Activated B cell treated with CpG ODN at 0.5 μM for 24 hours (primary cell): ENCODE results near the gene TMC1. TPM values are rescaled to one million over a fixed set of nuclear protein-coding genes. Genes with fewer than 3 reads are reported as not detected.

ENCODE experiments used
- ATAC-seq: fragments of 200-7000 bp; cut with Tn5 transposase; one replicate; pipeline ENCODE4 v1.10.0; 2021; ENCODE audit warnings: low read depth, mild to moderate bottlenecking, moderate library complexity
- CTCF ChIA-PET: fragments of 350-600 bp; sonication (Branson Sonifier 250); formaldehyde crosslinking; loops from one replicate; lab custom pipeline; 2021; ENCODE audit warnings: antibody characterized with exemption; lab: Charles Lee
- POLR2A ChIA-PET: fragments of 350-600 bp; sonication (Branson Sonifier 250); formaldehyde crosslinking; loops from one replicate; lab custom pipeline; 2021; ENCODE audit warnings: antibody characterized with exemption; lab: Charles Lee
- DNase-seq: peaks from one replicate; pipeline ENCODE4 v3.0.0; 2022
- H3K27ac Mint-ChIP-seq: one replicate; pipeline ENCODE4 v1.8.0; 2020; ENCODE audit warnings: mixed read lengths
- H3K27me3 Mint-ChIP-seq: one replicate; pipeline ENCODE4 v1.8.0; 2021; ENCODE audit warnings: mixed read lengths
- H3K36me3 Mint-ChIP-seq: one replicate; pipeline ENCODE4 v1.8.0; 2021; ENCODE audit warnings: low read depth, mixed read lengths
- H3K4me1 Mint-ChIP-seq: one replicate; pipeline ENCODE4 v1.8.0; 2021; ENCODE audit warnings: mixed read lengths
- H3K4me3 Mint-ChIP-seq: one replicate; pipeline ENCODE4 v1.8.0; 2020; ENCODE audit warnings: mild to moderate bottlenecking, mixed read lengths
- H3K9me3 Mint-ChIP-seq: one replicate; pipeline ENCODE4 v1.8.0; 2020; ENCODE audit warnings: mixed read lengths
- intact Hi-C: fragments of 100-400 bp; cut with micrococcal nuclease; formaldehyde crosslinking; loops from one replicate; pipeline ENCODE4 v1.15.1; 2024
- total RNA-seq: library from RNA; stranded (reverse); gene quantifications from 2 replicates; pipeline ENCODE4 v1.2.3, GENCODE V29; 2022
- TF ChIP-seq, protein P1 (sequence below): fragments of 200-600 bp; IDR thresholded peaks from one replicate; pipeline ENCODE4 v1.8.0; 2022; ENCODE audit warnings: antibody characterized with exemption, mild to moderate bottlenecking

TMC1 gene
- total RNA-seq, 1 donor from 2014 or later = not detected

DNA sequence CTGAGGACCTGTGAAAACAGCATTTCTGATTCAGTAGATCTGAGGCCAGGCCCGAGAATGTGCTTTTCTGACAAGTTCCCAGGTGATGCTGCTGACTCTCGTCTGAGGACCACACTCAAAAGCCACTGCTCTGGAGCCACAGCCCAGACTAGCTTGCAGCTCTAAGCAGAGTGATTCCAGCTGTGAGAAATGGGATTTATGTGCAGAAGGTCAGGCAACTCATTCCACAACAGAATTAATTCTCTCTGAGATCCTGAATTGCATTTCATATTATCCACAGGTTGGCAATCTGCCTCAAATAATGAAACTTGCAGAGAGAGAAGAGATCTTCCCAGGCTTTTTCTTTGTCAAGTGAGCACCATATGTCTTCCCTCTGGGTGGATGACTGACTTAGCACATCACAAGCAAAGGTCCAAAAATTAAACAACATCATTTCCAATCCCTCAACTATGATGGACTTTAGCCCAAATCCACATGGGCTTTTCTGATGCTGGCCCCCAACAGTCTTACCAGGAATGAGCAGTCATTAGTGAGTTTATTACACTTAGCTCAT is 291.2 kb downstream of the TMC1 start:
- no peaks in the 10 kb centered on the region for H3K36me3 Mint-ChIP-seq
- H3K4me1 Mint-ChIP-seq = no peaks in the 10 kb centered on the region
- DNase-seq = no peak
- POLR2A ChIA-PET = no interaction called here
- CTCF ChIA-PET = no interaction called here
- TF ChIP-seq, protein P1, sequence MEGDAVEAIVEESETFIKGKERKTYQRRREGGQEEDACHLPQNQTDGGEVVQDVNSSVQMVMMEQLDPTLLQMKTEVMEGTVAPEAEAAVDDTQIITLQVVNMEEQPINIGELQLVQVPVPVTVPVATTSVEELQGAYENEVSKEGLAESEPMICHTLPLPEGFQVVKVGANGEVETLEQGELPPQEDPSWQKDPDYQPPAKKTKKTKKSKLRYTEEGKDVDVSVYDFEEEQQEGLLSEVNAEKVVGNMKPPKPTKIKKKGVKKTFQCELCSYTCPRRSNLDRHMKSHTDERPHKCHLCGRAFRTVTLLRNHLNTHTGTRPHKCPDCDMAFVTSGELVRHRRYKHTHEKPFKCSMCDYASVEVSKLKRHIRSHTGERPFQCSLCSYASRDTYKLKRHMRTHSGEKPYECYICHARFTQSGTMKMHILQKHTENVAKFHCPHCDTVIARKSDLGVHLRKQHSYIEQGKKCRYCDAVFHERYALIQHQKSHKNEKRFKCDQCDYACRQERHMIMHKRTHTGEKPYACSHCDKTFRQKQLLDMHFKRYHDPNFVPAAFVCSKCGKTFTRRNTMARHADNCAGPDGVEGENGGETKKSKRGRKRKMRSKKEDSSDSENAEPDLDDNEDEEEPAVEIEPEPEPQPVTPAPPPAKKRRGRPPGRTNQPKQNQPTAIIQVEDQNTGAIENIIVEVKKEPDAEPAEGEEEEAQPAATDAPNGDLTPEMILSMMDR = no peak
- no peaks in the 10 kb centered on the region for H3K27me3 Mint-ChIP-seq
- H3K27ac Mint-ChIP-seq = no peak overlapping the region
- no peak for ATAC-seq
- intact Hi-C loops = no loop called here
- H3K4me3 Mint-ChIP-seq = no peak overlapping the region
- H3K9me3 Mint-ChIP-seq = no peaks in the 10 kb centered on the region

DNA sequence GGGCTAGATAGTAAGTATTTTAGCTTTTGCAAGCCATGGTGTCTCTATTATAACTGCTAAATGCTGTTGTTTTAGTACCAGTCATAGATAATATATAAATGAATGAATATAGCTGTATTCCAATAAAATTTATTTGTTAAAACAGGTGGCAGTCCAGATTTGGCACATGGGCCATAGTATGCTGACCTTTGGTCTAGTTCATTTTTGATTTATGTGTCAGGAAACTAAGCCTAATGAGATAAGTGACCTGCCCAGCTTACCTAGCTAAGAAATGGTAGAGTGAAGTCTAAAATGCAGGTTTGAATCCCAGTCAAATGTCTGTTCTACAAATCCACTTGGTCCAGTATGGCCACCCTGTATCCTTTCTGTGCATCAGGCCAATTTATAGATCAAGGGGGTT is 292.1 kb downstream of the TMC1 start:
- CTCF ChIA-PET = no interaction called here
- TF ChIP-seq, protein P1 = no peak
- no peak overlapping the region for H3K27ac Mint-ChIP-seq
- H3K4me1 Mint-ChIP-seq = no peaks in the 10 kb centered on the region
- intact Hi-C loops = no loop called here
- no peaks in the 10 kb centered on the region for H3K9me3 Mint-ChIP-seq
- H3K4me3 Mint-ChIP-seq = no peak overlapping the region
- POLR2A ChIA-PET = no interaction called here
- no peak for DNase-seq
- no peak for ATAC-seq
- H3K36me3 Mint-ChIP-seq = no peaks in the 10 kb centered on the region
- peaks cover 2% of the 10 kb centered on the region for H3K27me3 Mint-ChIP-seq

DNA sequence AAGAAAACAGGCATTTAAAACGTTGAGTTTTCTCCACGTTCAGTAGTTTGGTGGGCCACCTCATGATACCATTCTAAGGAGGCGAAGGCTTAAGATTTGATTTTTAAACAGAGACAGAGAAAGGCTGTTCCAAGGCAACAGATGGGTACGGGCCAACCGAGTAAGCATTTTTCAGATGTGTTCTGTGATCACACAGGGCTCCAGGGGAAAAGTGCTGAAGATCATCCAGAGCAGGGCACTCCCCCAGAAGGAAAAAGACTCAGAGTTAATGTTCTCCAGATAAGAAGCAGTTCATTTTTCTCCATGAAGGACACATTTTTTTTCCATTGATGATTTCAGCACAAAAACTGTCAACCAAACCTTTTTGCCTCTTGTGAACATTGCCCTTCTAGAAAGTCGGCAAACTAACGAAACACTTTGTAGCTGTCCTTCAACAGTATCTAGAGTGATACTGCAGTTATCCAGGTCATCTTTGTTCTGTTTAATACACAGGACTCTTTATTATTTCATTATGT is 292.7 kb downstream of the TMC1 start:
- intact Hi-C loops = no loop called here
- Mint-ChIP-seq H3K9me3 (no peaks in the 10 kb centered on the region), H3K4me1 (no peaks in the 10 kb centered on the region), H3K4me3 (no peak overlapping the region), H3K36me3 (no peaks in the 10 kb centered on the region), H3K27me3 (peaks cover 2% of the 10 kb centered on the region), H3K27ac (no peak overlapping the region)
- ATAC-seq = no peak
- ChIA-PET CTCF (no interaction called here), POLR2A (no interaction called here)
- DNase-seq = no peak
- TF ChIP-seq, protein P1 = no peak

DNA sequence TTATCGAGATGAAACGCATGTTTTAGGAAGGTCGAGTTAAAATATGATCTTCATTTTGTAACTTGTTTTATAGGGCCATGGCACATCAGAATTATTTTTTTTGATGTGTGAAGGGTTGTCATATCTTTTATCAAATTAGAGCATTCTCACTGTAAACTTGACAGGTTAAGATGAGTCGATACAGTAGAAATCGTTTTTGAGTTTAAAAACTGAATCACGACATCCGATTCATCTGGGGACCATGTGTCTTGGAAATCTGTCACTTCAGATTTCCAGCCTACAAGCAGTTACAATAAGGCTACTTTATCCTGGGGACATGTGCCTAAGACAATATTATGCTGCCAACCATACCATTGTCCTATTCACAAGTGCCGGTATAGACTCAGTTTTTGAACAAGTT is 295.3 kb downstream of the TMC1 start:
- Mint-ChIP-seq H3K36me3 (no peaks in the 10 kb centered on the region), H3K27me3 (peaks cover 2% of the 10 kb centered on the region), H3K4me3 (no peak overlapping the region), H3K9me3 (no peaks in the 10 kb centered on the region), H3K4me1 (no peaks in the 10 kb centered on the region), H3K27ac (no peak overlapping the region)
- ChIA-PET POLR2A (no interaction called here), CTCF (no interaction called here)
- intact Hi-C loops = no loop called here
- DNase-seq (no peak), ATAC-seq (no peak)
- TF ChIP-seq, protein P1 = no peak

DNA sequence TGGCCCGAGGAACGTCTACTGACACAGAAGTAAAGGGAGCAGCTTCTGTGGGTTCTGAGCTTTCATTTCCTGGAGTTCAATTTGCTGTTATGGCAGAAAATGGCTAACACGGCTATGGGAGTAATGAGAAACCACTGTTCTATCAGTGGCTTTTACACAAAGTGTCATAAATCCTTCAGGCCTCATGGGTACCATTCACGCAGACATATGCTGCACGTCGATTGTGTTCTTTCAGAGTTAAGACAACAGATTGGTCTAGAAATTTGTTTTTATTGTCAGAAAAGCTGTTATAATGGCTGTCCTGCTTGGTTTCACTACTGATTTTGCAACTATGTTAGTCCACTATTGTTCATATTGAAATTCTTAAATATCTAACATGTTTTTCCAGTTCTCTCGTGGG is 296.0 kb downstream of the TMC1 start:
- Mint-ChIP-seq H3K36me3 (no peaks in the 10 kb centered on the region), H3K4me1 (no peaks in the 10 kb centered on the region), H3K9me3 (no peaks in the 10 kb centered on the region), H3K27ac (no peak overlapping the region), H3K27me3 (peaks cover 2% of the 10 kb centered on the region), H3K4me3 (no peak overlapping the region)
- DNase-seq (no peak), ATAC-seq (no peak)
- intact Hi-C loops = no loop called here
- CTCF ChIA-PET = no interaction called here
- TF ChIP-seq, protein P1 = no peak
- POLR2A ChIA-PET = no interaction called here
